NCI-H1694 (cell line): ENCODE data around the gene CUX1.
"Not testable (repeated sequence)": the region's sequence is repeated elsewhere in the genome, so short reads cannot be mapped to it uniquely, and the experiment has no call there.

Experiments used
- DNase-seq: peaks from one replicate; lab custom pipeline; 2025; lab: John Stamatoyannopoulos, UW

CUX1 gene

DNA sequence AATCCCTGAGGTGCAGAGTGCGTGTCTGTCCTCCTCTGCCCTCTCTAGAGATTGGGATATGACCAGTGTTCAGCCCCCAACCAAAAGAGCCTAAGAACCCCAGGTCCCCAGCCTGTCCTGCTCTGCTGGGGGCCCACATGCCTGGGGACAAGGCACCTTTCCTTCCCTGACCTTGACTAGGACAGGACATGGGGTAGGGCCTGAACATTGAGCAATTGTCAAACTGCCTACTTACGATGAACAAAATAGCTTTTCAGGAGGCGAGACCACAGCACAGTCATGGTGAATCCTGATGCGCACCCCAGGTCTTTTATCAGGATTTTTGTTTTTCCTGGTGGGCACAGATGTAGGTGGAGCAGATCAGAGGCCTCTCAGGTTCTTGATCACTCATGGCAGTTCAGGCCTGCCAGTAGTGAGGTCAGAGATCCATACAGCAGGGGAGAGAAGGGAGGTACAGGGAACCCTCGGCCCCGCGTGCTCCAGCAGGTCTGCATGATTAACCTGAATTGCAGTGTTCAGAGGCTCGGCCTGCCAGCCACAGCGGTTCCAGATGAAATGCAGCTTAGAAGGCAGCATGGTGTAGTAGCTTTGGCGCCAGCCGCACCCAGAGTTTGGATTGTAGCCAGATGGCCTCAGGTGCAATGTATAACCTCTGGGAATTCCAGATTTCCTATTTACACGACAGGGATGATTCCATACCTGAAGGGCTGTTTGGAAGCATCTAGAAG is 191.3 kb downstream of the CUX1 start:
- no peak for DNase-seq

DNA sequence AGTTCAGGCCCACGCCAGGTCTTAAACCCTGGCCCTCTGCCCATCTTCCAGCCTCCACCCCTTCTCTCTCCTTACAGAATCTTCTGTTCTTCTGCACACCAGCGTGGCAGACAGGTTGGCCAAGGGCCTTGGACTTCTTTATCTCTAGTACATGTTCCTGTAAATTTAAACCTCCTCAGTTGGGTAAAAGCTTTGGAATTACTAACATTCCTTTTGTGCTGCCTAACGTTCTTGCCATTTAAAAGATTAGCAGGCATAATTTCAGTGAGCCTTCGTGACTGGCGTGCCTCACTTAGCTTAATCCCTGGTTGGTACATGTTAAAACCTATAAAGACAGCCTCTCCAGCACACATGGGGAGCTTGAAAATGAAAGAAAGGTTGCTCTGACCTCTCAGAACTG is 192.2 kb downstream of the CUX1 start:
- DNase-seq, result no peak

DNA sequence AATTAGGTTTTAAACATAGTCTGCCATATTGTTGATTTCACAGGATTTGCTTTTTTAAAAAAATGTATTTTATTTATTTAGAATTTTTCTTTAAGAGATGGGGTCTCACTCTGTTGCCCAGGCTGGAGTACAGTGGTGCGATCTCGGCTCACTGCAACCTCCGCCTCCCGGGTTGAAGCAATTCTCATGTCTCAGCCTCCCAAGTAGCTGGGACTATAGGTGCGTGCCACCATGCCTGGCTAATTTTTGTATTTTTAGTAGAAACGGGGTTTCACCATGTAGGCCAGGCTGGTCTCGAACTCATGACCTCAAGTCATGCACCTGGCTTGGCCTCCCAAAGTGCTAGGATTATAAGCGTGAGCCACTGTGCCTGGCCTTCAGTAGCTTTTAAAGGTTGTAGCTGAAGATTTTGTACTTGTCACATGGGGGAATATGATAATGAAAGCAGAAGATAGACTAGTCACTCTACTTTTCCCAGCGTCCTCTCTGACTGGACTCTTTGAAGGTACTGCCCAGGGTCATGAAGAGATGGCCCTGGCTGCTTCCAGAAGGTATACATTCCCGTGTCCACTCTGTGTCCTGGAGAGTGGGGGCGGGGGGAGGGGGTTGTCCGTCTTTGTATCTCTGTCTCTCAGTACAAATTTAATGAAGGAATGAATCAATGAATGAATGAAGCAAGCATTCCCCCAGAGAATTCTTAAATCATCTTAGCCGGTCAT is 194.8 kb downstream of the CUX1 start:
- not testable (repeated sequence) for DNase-seq

DNA sequence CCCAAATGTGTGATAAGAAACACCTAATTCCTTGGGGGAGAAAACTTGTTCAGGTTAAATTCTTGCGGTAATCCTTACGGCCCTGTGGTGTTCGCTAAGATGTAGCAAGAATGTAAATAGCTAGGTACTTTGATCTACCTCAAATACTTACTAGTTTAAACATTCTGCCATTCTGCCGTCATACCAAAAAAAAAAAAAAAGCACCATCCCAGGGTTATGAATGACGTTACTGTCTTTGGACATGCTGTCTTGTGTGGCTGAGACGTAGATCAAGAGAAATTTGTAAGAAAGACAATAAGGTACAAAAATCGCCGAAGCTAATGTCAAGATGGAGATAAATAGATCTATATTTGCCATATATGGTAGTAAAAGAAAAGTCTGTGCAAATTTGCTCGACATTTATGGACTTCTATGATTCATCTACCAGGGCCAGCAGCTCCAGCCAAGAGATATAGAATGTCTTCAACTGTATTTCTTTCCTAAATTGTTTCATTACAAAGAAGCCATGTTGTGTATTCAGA is 195.6 kb downstream of the CUX1 start:
- no peak for DNase-seq

DNA sequence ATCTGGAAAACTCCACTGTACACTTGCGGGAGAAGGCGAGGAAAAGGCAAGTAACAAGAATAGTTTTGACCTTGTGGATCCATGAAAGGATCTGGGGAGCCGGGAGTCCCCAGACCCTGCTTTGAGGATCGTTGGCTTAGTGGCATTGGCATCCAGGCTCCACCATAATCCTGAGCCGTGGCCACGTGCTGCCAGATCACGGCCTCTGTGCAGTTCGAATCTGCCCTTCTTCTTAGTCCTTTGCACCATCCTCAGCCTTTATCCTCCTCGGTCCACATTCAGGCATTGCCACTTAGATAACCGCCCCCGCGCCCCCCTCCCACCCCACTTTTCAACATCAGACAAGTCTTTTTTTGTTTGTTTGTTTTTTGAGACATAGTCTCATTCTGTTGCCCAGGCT is 201.4 kb downstream of the CUX1 start:
- no peak for DNase-seq

DNA sequence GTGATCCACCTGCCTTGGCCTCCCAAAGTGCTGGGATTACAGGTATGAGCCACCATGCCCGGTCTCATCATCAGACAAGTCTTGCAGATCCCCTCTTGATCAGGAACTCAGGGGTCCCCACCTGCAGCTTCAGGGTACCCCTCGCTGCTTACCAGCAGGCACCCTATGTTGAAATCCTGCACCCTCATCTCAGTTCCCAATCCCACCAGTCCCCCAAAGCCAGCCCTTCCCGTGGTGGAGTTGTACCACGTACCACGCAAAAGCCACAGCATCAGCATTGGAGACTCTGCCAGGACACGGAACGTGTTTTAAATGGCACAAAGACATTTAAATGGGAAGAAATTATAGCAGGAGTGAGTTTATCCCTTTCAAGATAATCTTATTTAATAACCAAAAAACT is 202.0 kb downstream of the CUX1 start:
- no peak for DNase-seq

DNA sequence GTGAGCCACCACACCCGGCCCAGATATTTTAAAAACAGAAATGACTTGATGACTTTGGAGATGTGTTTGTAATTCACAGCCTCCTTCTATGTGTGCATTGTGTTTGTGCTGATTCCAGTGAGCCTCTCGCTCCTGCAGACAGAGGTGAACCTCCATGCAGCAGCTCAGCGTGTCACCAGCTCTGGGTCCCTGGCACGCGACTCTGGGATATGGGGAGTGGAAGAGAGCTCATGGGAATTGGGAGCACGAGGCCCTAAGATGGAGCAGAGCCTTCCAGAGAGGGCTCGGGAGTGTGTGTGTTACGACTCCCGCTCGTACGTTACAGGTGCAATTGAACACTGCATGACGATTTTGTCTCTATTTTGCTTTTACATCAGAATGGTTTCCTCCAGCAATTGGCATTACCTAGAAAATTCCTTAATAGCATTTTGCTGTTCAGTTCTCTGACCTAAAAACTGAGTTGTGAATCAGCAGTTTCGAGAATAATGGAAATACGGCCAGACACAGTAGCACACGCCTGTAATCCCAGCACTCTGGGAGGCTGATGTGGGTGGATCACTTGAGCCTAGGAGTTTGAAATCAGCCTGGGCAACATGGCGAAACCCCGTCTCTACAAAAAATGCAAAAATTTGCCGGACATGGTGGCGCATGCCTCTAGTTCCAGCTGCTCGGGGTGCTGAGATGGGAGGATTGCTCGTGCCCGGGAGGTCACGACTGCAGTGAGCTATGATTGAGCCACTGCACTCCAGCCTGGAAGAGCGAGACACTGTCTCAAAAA is 204.6 kb downstream of the CUX1 start:
- no peak for DNase-seq

DNA sequence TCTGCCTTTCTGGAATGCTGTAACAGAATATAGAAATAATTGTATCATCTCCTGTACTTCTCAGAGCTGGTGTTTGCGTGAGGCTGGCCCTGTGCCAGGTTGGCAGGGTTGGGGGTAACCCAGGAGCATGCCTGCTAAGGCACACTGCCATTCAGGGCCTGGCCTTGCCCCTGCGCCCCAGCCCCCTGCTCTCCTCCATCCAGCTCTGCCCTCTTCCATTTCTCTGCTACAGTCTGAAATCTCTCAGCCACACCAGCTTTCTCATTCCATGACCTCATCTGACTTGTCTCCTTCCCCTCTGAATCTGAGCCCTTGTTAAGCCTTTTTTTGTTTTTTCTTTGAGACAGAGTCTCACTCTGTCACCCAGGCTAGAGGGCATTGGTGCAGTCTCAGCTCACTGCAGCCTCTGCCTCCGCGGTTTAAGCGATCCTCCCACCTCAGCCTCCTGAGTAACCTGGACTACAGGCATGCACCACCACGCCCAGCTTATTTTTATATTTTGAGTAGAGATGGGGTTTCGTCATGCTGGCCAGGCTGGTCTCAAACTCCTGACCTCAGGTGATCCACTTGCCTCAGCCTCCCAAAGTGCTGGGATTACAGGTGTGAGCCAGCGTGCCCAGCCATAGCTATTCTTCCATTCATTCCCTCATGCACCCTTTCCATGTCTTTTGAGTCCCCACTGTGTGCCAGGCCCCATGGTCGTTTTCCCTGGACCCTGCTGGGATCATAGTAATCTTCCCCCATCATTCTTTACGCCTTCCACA is 206.8 kb downstream of the CUX1 start:
- DNase-seq, result no peak

DNA sequence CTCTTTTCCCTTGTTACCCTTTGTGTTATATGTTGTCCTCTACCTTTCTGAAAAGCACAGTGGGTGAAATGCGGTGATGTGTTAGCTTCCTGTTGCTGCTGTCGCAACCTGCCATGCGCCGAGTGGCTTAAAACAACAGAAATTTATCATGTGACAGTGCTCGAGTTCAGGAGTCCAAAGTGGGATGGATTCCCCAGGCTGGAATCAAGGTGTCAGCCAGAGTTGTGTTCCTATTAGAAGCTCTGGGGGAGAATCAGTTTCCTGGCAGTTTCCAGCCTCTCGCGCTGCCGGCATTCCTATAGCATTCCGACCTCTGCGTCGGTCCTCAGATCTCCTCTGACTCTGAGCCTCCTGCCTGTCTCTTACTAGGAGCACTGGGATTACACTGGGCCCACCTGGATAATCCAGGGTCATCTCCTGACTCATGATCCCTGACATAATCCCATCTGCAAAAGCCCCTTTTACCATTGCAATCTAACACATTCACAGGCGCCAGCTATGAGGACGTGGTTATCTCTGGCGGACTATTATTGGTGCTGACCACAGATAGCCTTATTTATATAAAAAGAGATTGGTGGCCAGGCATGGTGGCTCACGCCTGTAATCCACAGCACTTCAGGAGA is 207.5 kb downstream of the CUX1 start:
- no peak for DNase-seq

DNA sequence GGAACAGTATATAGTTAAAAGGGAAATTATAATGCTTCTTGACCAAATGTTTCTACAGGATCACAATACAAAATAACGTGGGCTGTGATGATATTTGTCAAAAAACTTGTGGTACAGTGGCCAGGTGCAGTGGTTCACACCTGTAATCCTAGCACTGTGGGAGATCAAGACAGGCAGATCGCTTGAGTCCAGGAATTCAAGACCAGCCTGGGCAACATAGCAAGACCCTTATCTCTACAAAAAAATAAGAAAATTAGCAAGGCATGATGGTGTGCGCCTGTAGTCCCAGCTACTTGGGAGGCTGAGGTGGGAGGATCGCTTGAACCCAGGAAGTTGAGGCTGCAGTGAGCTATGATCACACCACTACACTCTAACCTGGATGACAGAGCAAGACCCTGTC is 208.4 kb downstream of the CUX1 start:
- not testable (repeated sequence) for DNase-seq

DNA sequence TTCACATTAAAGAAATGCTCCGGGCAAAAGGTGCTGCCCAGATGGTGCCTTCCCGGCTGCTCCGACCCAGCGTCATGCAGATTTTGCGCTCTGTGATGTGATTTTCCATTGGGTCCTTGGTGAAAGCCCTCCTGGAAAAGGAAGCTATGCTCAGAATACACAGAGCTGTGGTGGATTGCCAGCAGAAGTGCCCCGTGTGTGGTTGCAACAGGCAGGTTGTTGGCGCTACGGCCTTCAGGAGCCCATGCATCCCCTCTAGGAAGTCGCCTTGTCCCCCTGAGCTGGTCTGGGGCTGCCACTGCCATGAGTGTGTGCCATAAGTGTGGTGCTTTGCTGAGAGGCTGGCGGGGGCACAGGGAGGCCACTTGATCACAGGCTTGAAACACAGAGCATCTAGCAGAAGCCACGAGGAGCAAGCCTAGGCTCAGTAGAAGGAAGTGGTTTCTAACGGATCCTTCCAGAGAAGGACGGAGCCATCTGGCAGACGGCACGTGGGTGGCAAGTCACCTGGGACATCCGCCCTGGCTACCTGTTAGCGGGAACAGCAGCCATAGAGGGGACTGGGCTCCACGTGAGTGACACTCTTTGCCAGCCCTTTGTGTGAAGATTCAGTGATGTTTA is 210.9 kb downstream of the CUX1 start:
- no peak for DNase-seq

DNA sequence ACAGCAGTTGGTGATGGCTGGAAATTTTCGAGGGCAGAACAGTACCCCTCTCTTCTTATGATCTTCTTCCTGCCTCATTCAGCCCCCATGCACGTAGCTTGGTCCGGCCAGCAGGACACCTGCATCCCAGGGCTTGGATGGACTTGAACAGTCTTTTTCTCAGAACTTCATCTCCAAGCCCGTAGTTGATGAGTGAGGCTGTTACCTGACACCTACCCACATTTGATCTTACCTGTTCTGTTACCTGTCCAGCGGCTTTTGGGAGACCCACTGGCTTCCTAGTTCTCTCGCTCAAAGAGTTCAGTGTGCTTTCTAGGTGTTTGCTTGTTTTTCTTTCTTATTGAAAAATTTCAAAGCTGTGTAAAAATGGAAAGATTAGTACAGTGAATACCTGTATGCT is 212.2 kb downstream of the CUX1 start:
- DNase-seq, result no peak

DNA sequence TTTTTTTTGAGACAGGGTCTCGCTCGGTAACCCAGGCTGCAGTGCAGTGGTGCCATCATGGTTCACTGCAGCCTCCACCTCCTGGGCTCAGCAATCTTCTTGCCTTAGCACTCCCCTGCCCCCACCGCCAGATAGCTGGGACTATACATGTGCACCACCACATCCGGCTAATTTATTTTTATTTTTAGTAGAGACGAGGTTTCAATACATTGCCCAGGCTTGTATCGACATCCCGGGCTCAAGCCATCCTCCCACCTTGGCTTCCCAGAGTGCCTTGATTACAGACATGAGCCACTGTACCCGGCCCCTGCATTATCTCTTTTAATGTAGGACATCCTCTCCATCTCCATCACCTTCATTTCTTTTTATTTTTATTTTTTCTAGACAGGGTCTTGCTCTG is 213.3 kb downstream of the CUX1 start:
- DNase-seq, result no peak

DNA sequence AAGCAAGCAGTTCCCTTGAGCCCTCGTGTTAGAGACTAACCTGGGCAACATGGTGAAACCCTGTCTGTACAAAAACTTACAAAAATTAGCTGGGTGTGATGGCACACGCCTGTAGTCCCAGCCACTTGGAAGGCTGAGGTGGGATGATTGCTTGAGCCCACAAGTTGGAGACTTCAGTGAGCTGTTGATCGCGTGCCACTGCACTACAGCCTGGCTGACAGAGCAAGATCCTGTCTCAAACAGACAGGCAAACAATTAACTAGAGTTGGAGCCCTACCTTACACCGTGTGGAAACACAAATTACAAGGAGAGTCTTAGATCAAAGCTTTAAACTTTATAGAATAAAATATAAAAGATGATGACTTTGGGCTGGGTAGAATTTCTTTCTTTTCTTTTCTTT is 219.5 kb downstream of the CUX1 start:
- DNase-seq, result no peak

DNA sequence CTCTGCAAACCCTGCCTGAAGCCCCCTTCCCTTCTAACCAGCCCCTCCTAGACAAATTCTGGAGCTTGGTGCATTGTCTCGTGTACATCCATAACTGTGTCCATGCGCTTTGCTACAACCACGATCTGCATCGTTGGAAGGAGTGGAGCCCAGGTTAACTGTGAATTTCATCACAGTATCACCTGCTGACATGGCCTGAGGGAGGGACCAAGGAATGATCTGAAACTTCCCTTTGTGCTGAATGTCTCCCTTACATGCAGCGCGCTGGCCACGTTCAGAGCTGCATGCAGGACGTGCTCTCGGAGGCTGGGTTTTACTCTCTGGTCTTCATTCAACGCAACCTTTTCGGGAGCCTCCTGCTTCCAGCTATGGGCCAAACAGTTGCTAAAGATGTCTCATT is 222.3 kb downstream of the CUX1 start:
- no peak for DNase-seq

DNA sequence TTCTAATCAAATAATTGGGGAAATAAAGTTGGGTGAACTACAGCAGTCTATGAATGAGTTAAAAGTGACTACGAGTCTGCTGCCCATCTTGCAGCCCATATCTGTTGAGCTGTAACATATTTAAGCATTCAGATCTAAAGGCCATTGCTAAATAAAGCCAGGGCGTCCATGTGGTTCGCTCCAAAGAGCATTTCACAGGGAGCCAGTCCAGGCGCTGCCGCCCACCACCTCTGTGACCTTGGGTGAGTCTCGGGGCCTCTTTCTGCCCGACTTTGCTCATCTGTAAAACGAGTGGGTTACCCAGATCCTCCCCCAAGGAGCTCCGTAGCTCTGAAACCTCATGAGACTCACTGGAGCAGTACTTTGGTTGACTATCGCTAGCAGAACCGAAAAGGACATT is 223.1 kb downstream of the CUX1 start:
- no peak for DNase-seq

DNA sequence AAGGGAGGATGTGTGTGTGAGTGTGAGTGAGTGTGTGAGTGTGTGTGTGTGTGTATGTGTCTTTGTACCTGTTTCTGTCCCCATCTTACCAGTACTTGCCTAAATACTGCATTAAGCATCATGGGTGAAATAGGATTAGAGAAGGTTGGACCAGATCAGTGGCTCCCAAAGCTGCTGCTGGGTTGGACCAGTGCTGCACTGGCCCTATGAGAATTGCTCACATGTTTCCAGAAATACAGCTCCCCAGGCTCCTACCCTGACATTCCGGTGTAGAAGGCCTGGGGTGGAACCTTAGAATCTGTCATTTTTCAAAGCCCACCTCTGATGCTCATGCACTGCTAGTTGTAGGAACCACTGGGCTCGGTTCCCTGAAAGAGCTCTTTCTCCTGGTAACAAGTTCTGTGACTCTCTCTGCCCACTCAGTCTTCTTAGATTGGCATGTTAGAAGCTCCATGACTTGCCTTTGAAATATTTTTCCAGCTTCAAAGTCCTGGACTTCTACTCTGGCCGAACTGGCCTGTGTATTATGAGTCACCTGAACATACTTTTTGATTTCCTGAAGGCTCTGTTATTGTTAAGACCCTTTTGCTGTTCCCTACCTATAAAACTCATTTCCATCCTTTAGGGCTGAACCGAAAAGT is 224.7 kb downstream of the CUX1 start:
- DNase-seq, result no peak

DNA sequence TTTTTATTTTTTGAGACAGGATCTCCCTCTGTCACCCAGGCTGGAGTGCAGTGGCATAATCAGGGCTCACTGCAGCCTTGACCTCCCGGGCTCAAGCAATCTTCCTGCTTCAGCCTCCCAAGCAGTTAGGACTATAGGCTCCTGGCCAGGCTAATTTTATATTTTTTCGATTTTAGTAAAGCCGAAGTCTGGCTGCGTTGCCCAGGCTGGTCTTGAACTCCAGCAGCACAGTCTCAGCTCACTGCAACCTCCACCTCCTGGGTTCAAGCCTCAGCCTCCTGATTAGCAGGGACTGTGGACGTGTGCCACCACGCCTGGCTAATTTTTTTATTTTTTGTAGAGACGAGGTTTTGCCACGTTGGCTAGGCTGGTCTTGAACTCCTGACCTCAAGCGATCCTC is 225.4 kb downstream of the CUX1 start:
- DNase-seq, result not testable (repeated sequence)

DNA sequence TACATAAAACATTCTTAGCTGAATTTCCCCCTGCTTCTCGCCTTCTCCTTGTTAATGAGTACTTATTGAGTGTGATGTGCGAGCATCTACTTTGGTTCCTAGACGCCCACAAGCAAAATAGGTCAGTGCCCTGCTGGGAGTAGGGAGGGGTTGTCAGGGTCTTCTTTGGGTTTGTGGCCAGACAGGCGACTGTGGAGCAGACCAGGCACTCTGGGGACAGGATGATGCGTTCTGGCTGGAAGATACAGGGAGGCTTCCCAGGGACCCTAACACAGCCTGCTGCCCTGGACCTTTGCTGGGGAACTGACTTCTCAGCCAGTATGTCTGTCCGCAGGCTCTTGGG is 227.2 kb downstream of the CUX1 start:
- no peak for DNase-seq

DNA sequence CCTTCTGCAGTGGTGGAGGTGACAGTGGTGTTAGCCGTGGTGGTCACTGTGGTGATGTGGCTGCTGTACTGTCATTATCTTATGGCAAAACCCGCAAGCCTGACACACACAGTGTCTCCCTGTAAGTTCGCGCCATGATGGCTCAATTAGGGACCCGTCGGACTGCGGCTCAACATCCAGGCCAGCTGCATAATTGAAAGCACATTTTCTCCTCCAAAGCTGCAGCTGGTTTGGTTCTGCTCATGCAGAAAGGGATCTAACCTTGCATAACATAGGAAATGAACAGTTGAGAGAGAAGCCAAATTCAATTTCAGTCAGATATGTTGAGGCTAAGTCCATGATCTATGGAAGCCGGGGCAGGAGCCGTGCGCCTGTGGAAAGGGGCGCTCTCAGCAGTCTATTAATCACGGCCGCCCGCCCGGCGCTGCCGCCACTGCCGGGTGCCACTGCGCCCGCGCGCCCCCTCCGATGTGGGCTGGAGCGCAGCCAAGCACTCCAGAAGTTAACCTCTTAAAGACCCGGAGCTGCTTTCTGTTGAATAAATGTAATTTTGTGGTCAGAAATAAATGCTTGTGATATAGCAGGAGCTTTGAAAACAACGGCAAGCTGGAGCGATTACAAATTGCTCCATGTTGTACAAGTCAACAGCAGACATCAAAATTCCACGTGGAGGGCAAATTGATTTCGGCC is 227.7 kb downstream of the CUX1 start:
- peak; percentile 46 for DNase-seq
